GM18909 (cell line): ENCODE data around the gene KHK.
A peak's percentile ranks its signal among the peaks of the same experiment; 100 is the strongest.

Source experiments
- ATAC-seq: cut with Tn5 transposase; IDR thresholded peaks from one replicate; pipeline ENCODE4 v1.9.1; 2021; ENCODE audit warnings: mild to moderate bottlenecking; ENCODE audit not compliant: unreplicated experiment, poor library complexity

Gene KHK

GRCh38 chr2:27123302-27124150 lies 37.0 kb downstream of the KHK start, which contains the start of gene ABHD1:
ABHD1 (plus strand) TSS chr2:27123815; CDS start chr2:27123949, 134 bp downstream.
- ATAC-seq: no peak

GRCh38 chr2:27125104-27125503 lies 38.5 kb downstream of the KHK start:
- ATAC-seq: no peak

- no peak for ATAC-seq
These were observed 39.7 kb downstream of the KHK start for GRCh38 chr2:27126252-27126710.

GRCh38 chr2:27127883-27128667 lies 41.5 kb downstream of the KHK start:
- ATAC-seq: no peak

- no peak for ATAC-seq
These were observed 42.3 kb downstream of the KHK start for GRCh38 chr2:27128668-27129571.

GRCh38 chr2:27130396-27130795 lies 43.8 kb downstream of the KHK start:
- ATAC-seq: no peak

- ATAC-seq: no peak
These were observed 44.9 kb downstream of the KHK start for GRCh38 chr2:27131429-27131828.

- no peak for ATAC-seq
These were observed 46.8 kb downstream of the KHK start for GRCh38 chr2:27133195-27133875.

- ATAC-seq: peak; percentile 78
These were observed 47.6 kb downstream of the KHK start, which contains the start of gene PREB for GRCh38 chr2:27133905-27134780. PREB (minus strand) TSS chr2:27134636; CDS start chr2:27134421, 215 bp downstream.

GRCh38 chr2:27134781-27135477 lies 48.4 kb downstream of the KHK start:
- ATAC-seq: no peak

GRCh38 chr2:27135478-27135955 lies 48.9 kb downstream of the KHK start:
- ATAC-seq: no peak

- ATAC-seq: no peak
These were observed 50.2 kb downstream of the KHK start for GRCh38 chr2:27136751-27137150.

GRCh38 chr2:27137322-27137935 lies 50.9 kb downstream of the KHK start:
- no peak for ATAC-seq

- ATAC-seq: no peak
These were observed 51.5 kb downstream of the KHK start for GRCh38 chr2:27138111-27138510.

- no peak for ATAC-seq
These were observed 52.7 kb downstream of the KHK start, which contains the start of gene PRR30 for GRCh38 chr2:27139310-27139709. PRR30 (minus strand) TSS chr2:27139410; CDS start chr2:27138329, 1,081 bp downstream.

GRCh38 chr2:27143285-27143684 lies 56.7 kb downstream of the KHK start:
- ATAC-seq: no peak

- ATAC-seq: no peak
These were observed 59.1 kb downstream of the KHK start for GRCh38 chr2:27145682-27146081.
